Lung (tissue), 12 donors: ENCODE data around the gene NR2E1. TPM values are rescaled to one million over a fixed set of nuclear protein-coding genes. Genes with fewer than 3 reads are reported as not detected.

Source experiments
- ATAC-seq: fragments of 200-7000 bp; cut with Tn5 transposase; one replicate; pipeline ENCODE4 v1.9.1; 2020; ENCODE audit warnings: moderate number of reproducible peaks; ENCODE audit not compliant: insufficient read depth, low FRiP score
- DNase-seq, 3 donors: peaks; one replicate each; pipeline ENCODE4 v3.0.0-alpha.2; 2013 to 2017
- H3K27ac ChIP-seq, 2 donors: one replicate each; pipeline ENCODE4 v1.5.1; 2013; ENCODE audit warnings: mild to moderate bottlenecking in 2 of 2, moderate library complexity in 2 of 2, control low read depth in 1 of 2, inconsistent platforms in 1 of 2, low read depth in 1 of 2, low read length in 1 of 2
- H3K27me3 ChIP-seq, 3 donors: one replicate each; pipeline ENCODE4 v1.5.1; 2013; ENCODE audit warnings: low read length in 2 of 3; ENCODE audit not compliant: control insufficient read depth in 3 of 3, insufficient read depth in 3 of 3
- H3K36me3 ChIP-seq, 4 donors: one replicate each; pipeline ENCODE4 v1.5.1; 2013; ENCODE audit warnings: low read length in 4 of 4, mild to moderate bottlenecking in 1 of 4, moderate library complexity in 1 of 4; ENCODE audit not compliant: control insufficient read depth in 4 of 4, insufficient read depth in 4 of 4
- H3K4me1 ChIP-seq, 5 donors: one replicate each; pipeline ENCODE4 v1.5.1; 2013; ENCODE audit warnings: low read length in 5 of 5, mild to moderate bottlenecking in 2 of 5, moderate library complexity in 1 of 5; ENCODE audit not compliant: control insufficient read depth in 5 of 5, insufficient read depth in 5 of 5
- H3K4me3 ChIP-seq: one replicate; pipeline ENCODE4 v1.5.1; 2013; ENCODE audit warnings: mild to moderate bottlenecking, control low read depth, moderate library complexity
- H3K9ac ChIP-seq, 2 donors: one replicate each; pipeline ENCODE4 v1.5.1; 2013; ENCODE audit warnings: low read length in 2 of 2, control low read depth in 1 of 2; ENCODE audit not compliant: insufficient read depth in 1 of 2
- H3K9me3 ChIP-seq, 4 donors: one replicate each; pipeline ENCODE4 v1.5.1; 2013; ENCODE audit warnings: low read length in 3 of 4, mild to moderate bottlenecking in 1 of 4, moderate library complexity in 1 of 4; ENCODE audit not compliant: control insufficient read depth in 4 of 4, insufficient read depth in 3 of 4
- WGBS, 2 donors: extraction: QIAGEN DNeasy Blood & Tissue Kit; methylation state at CpG; one replicate each; pipeline ENCODE4 v1.1.7; 2013; 5-methylcytosine and 5-hydroxymethylcytosine counted together
- polyA plus RNA-seq, 2 donors: library from polyadenylated mRNA; stranded (reverse); fragments of 200-250 nt; gene quantifications; one replicate each; pipeline ENCODE4 v1.2.1, GENCODE V29; 2013
- total RNA-seq, 2 donors: library from RNA; depleted of rRNA in 1 of 2; stranded (reverse); fragments of >200 nt in 1 of 2; gene quantifications; one replicate each; pipeline ENCODE4 v1.2.1, GENCODE V29; 2014 to 2021
- TF ChIP-seq, protein P1 (sequence below): IDR thresholded peaks from 2 replicates; pipeline ENCODE4 v1.5.1; 2012; ENCODE audit warnings: mild to moderate bottlenecking; ENCODE audit errors: control extremely low read depth, extremely low read depth
- donor health status: control.
- donor health status: control.
- donor health status: Bipolar disorder and iron deficiency.
- donor health status: healthy.
- donor health status: DM: yes; HTN: yes; CAD: no.

Gene NR2E1
- total and polyA plus RNA-seq, 4 donors = 0.01 TPM; not detected in 3

DNA sequence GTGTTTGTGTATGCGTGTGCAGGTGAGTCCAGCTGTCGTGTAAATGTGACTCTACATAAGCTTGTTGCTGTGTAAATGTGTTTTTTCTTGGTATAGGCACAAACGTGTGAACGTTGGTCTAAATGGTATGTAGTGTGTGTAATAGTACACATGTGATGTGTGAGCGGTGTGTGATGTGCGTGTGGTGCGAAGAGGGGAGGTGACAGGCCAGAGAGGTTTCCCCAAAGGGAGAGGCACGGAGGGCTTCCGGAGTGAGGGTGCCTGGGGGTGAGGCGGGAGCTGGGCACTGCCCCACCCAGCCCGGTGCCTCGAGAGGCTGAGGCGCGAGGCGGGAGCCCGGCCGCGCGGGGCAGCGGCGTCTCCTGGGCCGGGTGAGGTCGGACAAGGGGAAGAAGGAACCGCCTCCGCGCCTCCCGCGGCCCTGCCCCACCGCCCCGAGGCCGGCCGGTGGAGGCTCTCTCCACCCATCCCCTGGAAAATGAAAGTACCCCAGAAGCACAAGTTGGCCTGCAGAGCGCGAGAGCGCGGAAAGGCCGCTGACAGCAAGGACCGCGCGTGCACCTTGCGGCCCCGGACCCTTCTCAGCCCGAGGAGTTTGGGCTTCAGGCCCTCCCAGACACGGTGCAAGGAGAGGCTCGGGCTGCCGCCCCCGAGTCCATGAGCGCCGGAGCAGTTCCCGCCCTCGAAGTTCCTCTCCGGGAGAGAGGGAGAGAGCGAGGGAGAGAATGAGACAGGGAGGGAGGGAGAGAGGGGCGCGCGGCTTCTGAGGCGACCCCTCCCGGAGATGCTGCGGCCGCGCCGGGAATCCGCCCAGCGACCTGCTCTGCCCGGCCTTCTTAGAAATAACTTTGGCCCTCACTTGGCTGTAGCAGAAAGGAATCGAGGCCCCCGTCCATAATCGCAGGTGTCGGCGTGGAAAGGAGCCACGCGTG, 48.1 kb upstream of the NR2E1 start:
- Histone ChIP-seq H3K9me3 (peaks cover 0 to 2% (median 0%) of the 10 kb centered on the region in 4 donors), H3K4me1 (peaks cover 0 to 52% (median 13%) of the 10 kb centered on the region in 5 donors), H3K27ac (no peak overlapping the region), H3K36me3 (no peaks in the 10 kb centered on the region), H3K4me3 (peak overlapping the region; percentile 49), H3K27me3 (peaks cover 7 to 88% (median 78%) of the 10 kb centered on the region in 3 donors), H3K9ac (no peak overlapping the region)
- TF ChIP-seq, protein P1, sequence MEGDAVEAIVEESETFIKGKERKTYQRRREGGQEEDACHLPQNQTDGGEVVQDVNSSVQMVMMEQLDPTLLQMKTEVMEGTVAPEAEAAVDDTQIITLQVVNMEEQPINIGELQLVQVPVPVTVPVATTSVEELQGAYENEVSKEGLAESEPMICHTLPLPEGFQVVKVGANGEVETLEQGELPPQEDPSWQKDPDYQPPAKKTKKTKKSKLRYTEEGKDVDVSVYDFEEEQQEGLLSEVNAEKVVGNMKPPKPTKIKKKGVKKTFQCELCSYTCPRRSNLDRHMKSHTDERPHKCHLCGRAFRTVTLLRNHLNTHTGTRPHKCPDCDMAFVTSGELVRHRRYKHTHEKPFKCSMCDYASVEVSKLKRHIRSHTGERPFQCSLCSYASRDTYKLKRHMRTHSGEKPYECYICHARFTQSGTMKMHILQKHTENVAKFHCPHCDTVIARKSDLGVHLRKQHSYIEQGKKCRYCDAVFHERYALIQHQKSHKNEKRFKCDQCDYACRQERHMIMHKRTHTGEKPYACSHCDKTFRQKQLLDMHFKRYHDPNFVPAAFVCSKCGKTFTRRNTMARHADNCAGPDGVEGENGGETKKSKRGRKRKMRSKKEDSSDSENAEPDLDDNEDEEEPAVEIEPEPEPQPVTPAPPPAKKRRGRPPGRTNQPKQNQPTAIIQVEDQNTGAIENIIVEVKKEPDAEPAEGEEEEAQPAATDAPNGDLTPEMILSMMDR = no peak
- WGBS, 2 donors = 1% methylated on average over 46 to 72 of the region's 72 CpGs
- ATAC-seq = peak; percentile 71
- peak in 2 of 3 donors; percentile 27 to 40 for DNase-seq

DNA sequence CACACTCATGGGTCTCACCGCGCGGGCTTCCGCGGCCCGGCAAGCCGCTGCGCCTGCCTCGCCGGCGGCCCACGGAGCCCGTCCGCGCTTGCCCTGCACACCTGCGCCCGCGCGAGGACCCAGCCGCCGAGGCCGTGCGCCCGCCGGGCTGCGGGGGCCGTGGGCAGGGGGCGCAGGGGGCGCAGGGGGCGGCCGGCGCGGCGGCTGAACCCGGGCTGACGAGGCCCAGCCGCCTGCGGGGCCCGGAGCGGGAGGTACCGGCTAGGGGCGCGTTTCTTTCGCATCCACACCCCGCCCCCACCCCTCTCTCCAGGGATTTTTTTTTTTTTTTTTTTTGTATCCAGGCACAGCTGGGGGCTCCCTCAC, 47.5 kb upstream of the NR2E1 start:
- no peaks in the 10 kb centered on the region for H3K36me3 ChIP-seq
- H3K27me3 ChIP-seq = peaks cover 7 to 94% (median 79%) of the 10 kb centered on the region in 3 donors
- no peak for ATAC-seq
- no peak overlapping the region for H3K27ac ChIP-seq
- 1 to 7% methylated on average over 3 to 45 of the region's 45 CpGs for WGBS, 2 donors
- no peak for DNase-seq
- H3K4me3 ChIP-seq = peak overlapping the region; percentile 49
- H3K9me3 ChIP-seq = peaks cover 0 to 2% (median 0%) of the 10 kb centered on the region in 4 donors
- TF ChIP-seq, protein P1 = no peak
- peaks cover 0 to 52% (median 13%) of the 10 kb centered on the region in 5 donors for H3K4me1 ChIP-seq
- H3K9ac ChIP-seq = no peak overlapping the region

DNA sequence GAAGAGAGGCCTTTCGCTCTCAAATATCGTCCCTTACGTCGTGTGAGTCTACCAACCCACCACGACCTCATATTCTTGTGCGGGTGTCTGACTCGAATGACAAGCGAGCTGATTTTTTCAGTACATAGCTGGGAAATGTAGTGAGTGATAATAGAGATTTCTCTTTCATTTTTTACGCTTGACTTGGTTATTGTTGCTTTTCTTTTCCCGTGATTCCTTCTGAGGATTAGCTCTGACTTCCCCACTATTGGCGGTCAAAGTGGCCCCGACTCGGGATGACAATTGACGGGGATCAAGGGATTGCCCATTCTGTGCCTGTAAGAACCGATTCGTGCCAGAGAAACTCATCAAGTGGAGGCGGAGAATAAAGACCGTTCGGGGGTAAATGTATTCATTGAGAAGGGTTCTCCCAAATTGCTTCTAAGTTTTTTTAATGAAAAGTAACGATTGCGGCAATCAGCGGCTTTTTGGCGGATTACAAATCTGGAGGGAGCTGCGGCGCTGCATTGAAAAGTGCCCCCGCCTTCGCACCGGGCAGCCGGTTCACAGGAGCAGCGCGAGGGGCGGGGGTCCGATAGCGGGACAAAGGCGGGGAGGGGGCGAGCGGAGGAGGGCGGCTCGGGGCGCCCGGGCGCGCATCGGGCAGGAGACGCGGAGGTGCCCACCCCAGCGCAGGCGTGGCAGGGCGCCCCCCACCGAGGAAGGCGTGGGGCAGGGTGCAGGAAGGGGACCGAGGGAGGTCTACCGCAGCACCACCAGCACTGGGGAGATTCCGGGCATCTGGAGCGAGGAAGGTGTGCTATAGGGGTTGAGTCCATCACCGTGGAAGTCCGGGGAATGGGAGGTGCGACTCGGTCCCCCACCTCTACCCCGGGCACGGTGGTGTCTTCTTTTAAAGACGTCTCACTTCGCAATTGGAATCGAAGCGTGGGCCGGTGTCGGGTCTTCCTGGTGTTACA, 46.7 kb upstream of the NR2E1 start:
- peak; percentile 24 to 60 (median 29) for DNase-seq
- Histone ChIP-seq H3K27ac (no peak overlapping the region), H3K4me3 (no peak overlapping the region), H3K36me3 (no peaks in the 10 kb centered on the region), H3K4me1 (peaks cover 0 to 46% (median 15%) of the 10 kb centered on the region in 5 donors), H3K9ac (no peak overlapping the region), H3K9me3 (no peaks in the 10 kb centered on the region), H3K27me3 (peaks cover 7 to 96% (median 85%) of the 10 kb centered on the region in 3 donors)
- 2 to 5% methylated on average over 67 of the region's 67 CpGs for WGBS, 2 donors
- ATAC-seq = no peak
- TF ChIP-seq, protein P1 = no peak
